DMS153 treated with DMSO at 0.1 percent for 48 hours (cell line): Measurements from ENCODE around the gene FOXO1.

Source experiments
- DNase-seq: peaks from one replicate; lab custom pipeline; 2025; ENCODE audit not compliant: unreplicated experiment; lab: John Stamatoyannopoulos, UW

The FOXO1 gene

GRCh38 chr13:40640202-40640601 lies 26.2 kb downstream of the FOXO1 start:
- DNase-seq, result no peak

GRCh38 chr13:40639221-40639681 lies 27.2 kb downstream of the FOXO1 start:
- DNase-seq, result no peak

GRCh38 chr13:40637643-40638042 lies 28.8 kb downstream of the FOXO1 start:
- DNase-seq, result no peak

- DNase-seq, result no peak
These were observed 31.0 kb downstream of the FOXO1 start for GRCh38 chr13:40635315-40635995.

- DNase-seq, result no peak
These were observed 33.5 kb downstream of the FOXO1 start for GRCh38 chr13:40632915-40633314.

GRCh38 chr13:40631605-40632004 lies 34.8 kb downstream of the FOXO1 start:
- no peak for DNase-seq

GRCh38 chr13:40629678-40630384 lies 36.6 kb downstream of the FOXO1 start:
- DNase-seq, result no peak

GRCh38 chr13:40626977-40627376 lies 39.5 kb downstream of the FOXO1 start:
- no peak for DNase-seq

- DNase-seq, result no peak
These were observed 39.9 kb downstream of the FOXO1 start for GRCh38 chr13:40626561-40626960.

GRCh38 chr13:40624986-40625385 lies 41.5 kb downstream of the FOXO1 start:
- no peak for DNase-seq

- no peak for DNase-seq
These were observed 42.1 kb downstream of the FOXO1 start for GRCh38 chr13:40624383-40624782.

- no peak for DNase-seq
These were observed 43.7 kb downstream of the FOXO1 start for GRCh38 chr13:40622761-40623160.

GRCh38 chr13:40622246-40622645 lies 44.2 kb downstream of the FOXO1 start:
- no peak for DNase-seq

- no peak for DNase-seq
These were observed 47.0 kb downstream of the FOXO1 start for GRCh38 chr13:40619479-40619814.

GRCh38 chr13:40618581-40619478 lies 47.6 kb downstream of the FOXO1 start:
- DNase-seq, result no peak

GRCh38 chr13:40617801-40618356 lies 48.6 kb downstream of the FOXO1 start:
- DNase-seq, result no peak

GRCh38 chr13:40615619-40616018 lies 50.8 kb downstream of the FOXO1 start:
- no peak for DNase-seq

GRCh38 chr13:40613914-40614313 lies 52.5 kb downstream of the FOXO1 start:
- no peak for DNase-seq

- DNase-seq, result peak; percentile 41
These were observed 53.1 kb downstream of the FOXO1 start for GRCh38 chr13:40613192-40613818.

- DNase-seq, result no peak
These were observed 54.4 kb downstream of the FOXO1 start for GRCh38 chr13:40612041-40612440.

GRCh38 chr13:40611635-40612034 lies 54.8 kb downstream of the FOXO1 start:
- DNase-seq, result no peak
